Measurements from ENCODE around the gene MTMR12. TPM values are rescaled to one million over a fixed set of nuclear protein-coding genes. Genes with fewer than 3 reads are reported as not detected.
"Not testable (repeated sequence)": the region's sequence is repeated elsewhere in the genome, so short reads cannot be mapped to it uniquely, and the experiment has no call there.

The MTMR12 gene
- total and polyA plus RNA-seq, 5 donors from 2014 or later, result 12.9 to 27.7 (median 20.5) TPM

DNA sequence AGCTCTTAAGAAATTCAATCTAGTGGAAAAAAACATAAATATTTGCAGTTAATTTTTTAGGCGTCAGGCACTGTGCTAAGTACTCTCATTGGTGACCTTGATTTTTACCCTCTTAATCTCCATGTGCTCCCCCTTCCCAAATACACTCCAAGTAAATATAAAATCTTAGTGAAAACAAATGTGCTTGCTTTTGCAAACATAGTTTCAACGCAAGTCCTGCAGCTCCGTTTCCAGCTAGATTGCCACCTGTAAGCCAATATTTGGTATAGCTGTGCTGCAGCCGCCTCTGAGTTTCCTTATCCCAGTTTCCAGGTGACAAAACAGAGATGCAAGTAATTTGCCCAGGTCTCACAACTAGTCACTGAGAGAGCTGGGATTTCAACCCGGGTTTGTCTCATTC, 1.9 kb upstream of the MTMR12 start:
- Histone ChIP-seq H3K27me3 (ENCODE audit: control insufficient read depth, insufficient read depth, low read length) (no peaks in the 10 kb centered on the region), H3K36me3 (ENCODE audit: control insufficient read depth, insufficient read depth, low read length) (no peaks in the 10 kb centered on the region), H3K27ac (ENCODE audit: insufficient read depth, low read length, poor library complexity, severe bottlenecking) (no peak overlapping the region), H3K9me3 (ENCODE audit: control insufficient read depth in 2 of 2, low read length in 2 of 2) (no peaks in the 10 kb centered on the region), H3K4me3 (ENCODE audit: low read depth, low read length) (no peak overlapping the region), H3K4me1 (ENCODE audit: control insufficient read depth, insufficient read depth, low read length, poor library complexity, severe bottlenecking) (peaks cover 23% of the 10 kb centered on the region)
- Mint-ChIP-seq H3K9me3 (no peaks in the 10 kb centered on the region), H3K4me1 (peaks cover 15 to 32% (median 24%) of the 10 kb centered on the region in 4 donors), H3K36me3 (no peaks in the 10 kb centered on the region), H3K27me3 (no peaks in the 10 kb centered on the region), H3K4me3 (peak overlapping the region; percentile 71 to 92 (median 86)), H3K27ac (peak overlapping the region in 2 of 3 donors; percentile 36 to 97)
- ATAC-seq (ENCODE audit: low read depth in 2 of 2) (no peak), DNase-seq (no peak)

DNA sequence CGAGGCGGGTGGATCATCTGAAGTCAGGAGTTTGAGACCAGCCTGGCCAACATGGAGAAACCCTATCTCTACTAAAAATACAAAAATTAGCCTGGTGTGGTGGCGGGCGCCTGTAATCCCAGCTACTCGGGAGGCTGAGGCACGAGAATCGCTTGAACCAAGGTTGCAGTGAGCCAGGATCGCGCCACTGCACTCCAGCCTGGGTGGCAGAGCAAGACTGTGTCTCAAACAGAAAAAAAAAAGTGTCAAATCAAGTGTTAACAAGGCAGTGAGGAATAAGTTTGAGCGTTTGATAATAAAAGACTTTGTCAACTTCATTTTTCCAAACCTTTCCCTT, 1.4 kb upstream of the MTMR12 start:
- not testable (repeated sequence) for H3K27ac ChIP-seq (ENCODE audit: insufficient read depth, low read length, poor library complexity, severe bottlenecking); H3K36me3 Mint-ChIP-seq; DNase-seq; H3K9me3 Mint-ChIP-seq; H3K27me3 ChIP-seq (ENCODE audit: control insufficient read depth, insufficient read depth, low read length); ATAC-seq (ENCODE audit: low read depth in 2 of 2); H3K36me3 ChIP-seq (ENCODE audit: control insufficient read depth, insufficient read depth, low read length); H3K9me3 ChIP-seq (ENCODE audit: control insufficient read depth in 2 of 2, low read length in 2 of 2); H3K27me3 Mint-ChIP-seq; H3K4me3 ChIP-seq (ENCODE audit: low read depth, low read length)
- peaks cover 19 to 37% (median 29%) of the 10 kb centered on the region in 4 donors for H3K4me1 Mint-ChIP-seq
- H3K4me1 ChIP-seq (ENCODE audit: control insufficient read depth, insufficient read depth, low read length, poor library complexity, severe bottlenecking), result peaks cover 25% of the 10 kb centered on the region
- H3K27ac Mint-ChIP-seq, result peak overlapping the region; percentile 36 to 97 (median 71)
- H3K4me3 Mint-ChIP-seq, result peak overlapping the region; percentile 71 to 92 (median 86)

DNA sequence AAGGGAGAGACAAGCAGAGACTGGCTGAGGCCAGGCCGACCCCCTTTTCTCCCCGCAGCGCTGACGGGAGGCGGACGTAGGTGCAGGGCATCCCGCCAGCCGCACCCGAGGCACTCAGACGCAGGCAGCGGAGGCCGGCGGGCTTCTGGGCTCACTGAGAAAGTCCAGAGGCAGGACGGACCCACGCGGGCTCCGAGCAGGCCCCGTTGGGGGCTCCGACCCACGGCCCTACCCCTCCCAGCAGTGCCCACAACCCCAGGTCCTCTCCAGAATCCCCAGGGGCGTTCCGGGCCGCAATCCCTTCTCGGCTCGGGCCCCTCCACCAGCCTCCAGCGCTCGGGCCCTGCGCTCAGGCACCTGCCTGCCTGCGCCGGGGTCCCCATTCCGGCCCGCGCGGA, 543 bp downstream of the MTMR12 start:
- Histone ChIP-seq H3K36me3 (ENCODE audit: control insufficient read depth, insufficient read depth, low read length) (peaks cover 2% of the 10 kb centered on the region), H3K4me3 (ENCODE audit: low read depth, low read length) (peak overlapping the region; percentile 82), H3K27ac (ENCODE audit: insufficient read depth, low read length, poor library complexity, severe bottlenecking) (peak overlapping the region; percentile 82), H3K27me3 (ENCODE audit: control insufficient read depth, insufficient read depth, low read length) (no peaks in the 10 kb centered on the region), H3K9me3 (ENCODE audit: control insufficient read depth in 2 of 2, low read length in 2 of 2) (no peaks in the 10 kb centered on the region), H3K4me1 (ENCODE audit: control insufficient read depth, insufficient read depth, low read length, poor library complexity, severe bottlenecking) (peaks cover 25% of the 10 kb centered on the region)
- Mint-ChIP-seq H3K4me3 (peak overlapping the region; percentile 92 to 97 (median 94)), H3K36me3 (peaks cover 14% of the 10 kb centered on the region), H3K4me1 (peaks cover 27 to 52% (median 42%) of the 10 kb centered on the region in 4 donors), H3K27me3 (no peaks in the 10 kb centered on the region), H3K27ac (peak overlapping the region in 2 of 3 donors; percentile 92 to 96), H3K9me3 (no peaks in the 10 kb centered on the region)
- ATAC-seq (ENCODE audit: low read depth in 2 of 2), result peak in 1 of 2 donors; percentile 1
- DNase-seq, result peak in 2 of 3 donors; percentile 45 to 70

DNA sequence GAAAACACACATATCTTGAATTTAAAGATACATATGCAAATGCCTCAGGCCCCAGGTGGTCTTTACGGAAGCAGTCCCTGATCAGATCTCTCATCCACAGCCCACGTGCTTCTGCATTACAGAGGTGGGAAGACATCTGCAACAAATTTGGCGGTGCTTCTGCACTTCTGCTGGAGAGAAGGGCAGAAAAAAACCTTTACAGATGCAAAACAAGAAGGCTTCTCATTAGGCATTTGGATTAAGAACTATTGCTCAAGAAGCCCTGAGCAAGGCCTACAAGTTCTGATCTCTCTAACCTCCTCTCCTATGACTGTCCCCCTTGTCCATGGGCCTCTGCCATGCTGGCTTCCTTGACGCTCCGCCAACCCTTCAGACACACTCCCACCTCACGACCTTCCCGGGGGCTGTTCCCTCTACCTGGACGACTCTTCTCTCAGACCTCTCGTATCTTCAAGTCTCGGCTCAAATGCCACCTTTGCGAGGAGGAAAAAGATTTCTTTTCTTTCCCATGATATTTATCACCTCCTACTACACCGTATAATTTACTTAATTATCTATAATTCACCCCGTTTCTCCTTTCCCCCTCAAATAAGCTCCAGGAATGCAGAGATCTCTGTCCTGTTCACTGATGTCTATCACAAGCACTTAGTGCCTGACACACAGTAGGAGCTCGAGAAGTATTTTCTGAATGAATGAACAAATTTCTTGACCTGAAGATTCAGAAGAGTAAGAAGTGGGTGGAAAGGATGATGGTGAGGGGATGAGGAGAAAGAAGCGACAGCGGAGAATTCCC, 1.1 kb downstream of the MTMR12 start:
- Histone ChIP-seq H3K36me3 (ENCODE audit: control insufficient read depth, insufficient read depth, low read length) (peaks cover 2% of the 10 kb centered on the region), H3K27ac (ENCODE audit: insufficient read depth, low read length, poor library complexity, severe bottlenecking) (peak overlapping the region; percentile 82), H3K4me3 (ENCODE audit: low read depth, low read length) (peak overlapping the region; percentile 82), H3K9me3 (ENCODE audit: control insufficient read depth in 2 of 2, low read length in 2 of 2) (no peaks in the 10 kb centered on the region), H3K27me3 (ENCODE audit: control insufficient read depth, insufficient read depth, low read length) (no peaks in the 10 kb centered on the region), H3K4me1 (ENCODE audit: control insufficient read depth, insufficient read depth, low read length, poor library complexity, severe bottlenecking) (peaks cover 25% of the 10 kb centered on the region)
- Mint-ChIP-seq H3K4me3 (peak overlapping the region; percentile 92 to 97 (median 94)), H3K27me3 (no peaks in the 10 kb centered on the region), H3K4me1 (peaks cover 27 to 58% (median 45%) of the 10 kb centered on the region in 4 donors), H3K36me3 (peaks cover 15% of the 10 kb centered on the region), H3K27ac (peak overlapping the region; percentile 60 to 96 (median 92)), H3K9me3 (no peaks in the 10 kb centered on the region)
- DNase-seq, result peak in 1 of 3 donors; percentile 4
- no peak for ATAC-seq (ENCODE audit: low read depth in 2 of 2)

DNA sequence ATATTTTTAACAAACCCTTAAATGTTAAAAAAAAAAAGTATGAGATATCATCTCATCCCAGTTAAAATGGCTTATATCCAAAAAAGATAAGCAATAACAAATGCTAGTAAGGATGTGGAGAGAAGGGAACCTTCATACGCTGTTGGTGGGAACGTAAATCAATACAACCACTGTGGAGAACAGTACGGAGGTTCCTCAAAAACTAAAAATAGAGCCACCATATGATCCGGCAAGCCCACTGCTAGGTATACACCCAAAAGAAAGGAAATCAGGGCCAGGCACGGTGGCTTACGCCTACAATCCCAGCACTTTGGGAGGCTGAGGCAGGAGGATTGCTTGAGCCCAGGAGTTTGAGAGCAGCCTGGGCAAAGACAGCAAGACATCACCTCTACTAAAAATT, 3.0 kb downstream of the MTMR12 start:
- no peaks in the 10 kb centered on the region for H3K9me3 ChIP-seq (ENCODE audit: control insufficient read depth in 2 of 2, low read length in 2 of 2)
- H3K4me1 ChIP-seq (ENCODE audit: control insufficient read depth, insufficient read depth, low read length, poor library complexity, severe bottlenecking), result peaks cover 25% of the 10 kb centered on the region
- DNase-seq (no peak), ATAC-seq (ENCODE audit: low read depth in 2 of 2) (no peak)
- peaks cover 2% of the 10 kb centered on the region for H3K36me3 ChIP-seq (ENCODE audit: control insufficient read depth, insufficient read depth, low read length)
- Mint-ChIP-seq H3K36me3 (peaks cover 19% of the 10 kb centered on the region), H3K9me3 (no peaks in the 10 kb centered on the region), H3K27ac (no peak overlapping the region), H3K27me3 (no peaks in the 10 kb centered on the region), H3K4me3 (peak overlapping the region; percentile 60 to 83 (median 72)), H3K4me1 (peaks cover 24 to 72% (median 53%) of the 10 kb centered on the region in 4 donors)
- no peaks in the 10 kb centered on the region for H3K27me3 ChIP-seq (ENCODE audit: control insufficient read depth, insufficient read depth, low read length)
- no peak overlapping the region for H3K27ac ChIP-seq (ENCODE audit: insufficient read depth, low read length, poor library complexity, severe bottlenecking)
- no peak overlapping the region for H3K4me3 ChIP-seq (ENCODE audit: low read depth, low read length)

DNA sequence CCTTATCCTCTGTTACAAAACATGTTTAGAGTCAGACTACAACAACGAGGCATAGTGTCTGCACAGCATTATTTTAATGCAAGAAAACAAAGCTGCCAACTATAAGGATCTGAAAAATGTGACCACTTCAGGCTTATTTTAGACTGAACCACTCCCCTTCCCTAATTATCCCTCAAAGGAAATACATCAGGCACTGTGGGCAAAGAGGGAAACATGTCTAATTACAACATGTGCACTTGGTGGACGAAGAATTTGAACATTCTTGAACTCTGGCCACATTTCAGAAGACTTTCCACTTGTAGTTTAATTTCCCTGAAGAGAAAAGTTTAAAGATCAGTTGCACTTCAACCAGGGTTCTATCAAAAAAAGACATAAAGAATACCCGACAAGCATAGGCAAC, 3.8 kb downstream of the MTMR12 start:
- Histone ChIP-seq H3K4me1 (ENCODE audit: control insufficient read depth, insufficient read depth, low read length, poor library complexity, severe bottlenecking) (peaks cover 25% of the 10 kb centered on the region), H3K4me3 (ENCODE audit: low read depth, low read length) (no peak overlapping the region), H3K36me3 (ENCODE audit: control insufficient read depth, insufficient read depth, low read length) (peaks cover 2% of the 10 kb centered on the region), H3K27me3 (ENCODE audit: control insufficient read depth, insufficient read depth, low read length) (no peaks in the 10 kb centered on the region), H3K9me3 (ENCODE audit: control insufficient read depth in 2 of 2, low read length in 2 of 2) (no peaks in the 10 kb centered on the region), H3K27ac (ENCODE audit: insufficient read depth, low read length, poor library complexity, severe bottlenecking) (no peak overlapping the region)
- peak overlapping the region in 2 of 4 donors; percentile 71 to 83 for H3K4me3 Mint-ChIP-seq
- no peak for ATAC-seq (ENCODE audit: low read depth in 2 of 2)
- peaks cover 28 to 79% (median 56%) of the 10 kb centered on the region in 4 donors for H3K4me1 Mint-ChIP-seq
- no peak overlapping the region for H3K27ac Mint-ChIP-seq
- peaks cover 22% of the 10 kb centered on the region for H3K36me3 Mint-ChIP-seq
- DNase-seq, result no peak
- no peaks in the 10 kb centered on the region for H3K27me3 Mint-ChIP-seq
- no peaks in the 10 kb centered on the region for H3K9me3 Mint-ChIP-seq

DNA sequence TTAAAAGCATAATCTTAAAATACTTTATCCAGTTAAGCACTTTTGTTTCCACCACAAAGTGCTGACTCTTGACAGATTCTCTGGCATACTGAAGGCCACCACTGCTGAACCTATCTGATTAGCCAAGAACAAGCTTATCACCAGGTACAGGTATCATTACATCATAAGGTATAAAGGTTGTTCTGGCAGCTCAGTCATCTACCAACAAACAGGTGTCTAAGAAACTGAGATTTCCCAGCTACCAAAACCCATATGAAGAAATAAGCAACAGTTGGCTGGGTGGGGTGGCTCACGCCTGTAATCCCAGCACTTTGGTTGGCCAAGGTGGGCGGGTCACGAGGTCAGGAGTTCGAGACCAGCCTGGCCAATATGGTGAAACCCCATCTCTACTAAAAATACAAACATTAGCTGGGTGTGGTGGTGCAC, 5.0 kb downstream of the MTMR12 start:
- no peaks in the 10 kb centered on the region for H3K9me3 Mint-ChIP-seq
- peaks cover 22% of the 10 kb centered on the region for H3K36me3 Mint-ChIP-seq
- Histone ChIP-seq H3K36me3 (ENCODE audit: control insufficient read depth, insufficient read depth, low read length) (peaks cover 2% of the 10 kb centered on the region), H3K4me3 (ENCODE audit: low read depth, low read length) (no peak overlapping the region), H3K27ac (ENCODE audit: insufficient read depth, low read length, poor library complexity, severe bottlenecking) (no peak overlapping the region), H3K9me3 (ENCODE audit: control insufficient read depth in 2 of 2, low read length in 2 of 2) (no peaks in the 10 kb centered on the region), H3K27me3 (ENCODE audit: control insufficient read depth, insufficient read depth, low read length) (no peaks in the 10 kb centered on the region), H3K4me1 (ENCODE audit: control insufficient read depth, insufficient read depth, low read length, poor library complexity, severe bottlenecking) (peaks cover 25% of the 10 kb centered on the region)
- H3K4me1 Mint-ChIP-seq, result peaks cover 37 to 86% (median 63%) of the 10 kb centered on the region in 4 donors
- ATAC-seq (ENCODE audit: low read depth in 2 of 2) (no peak), DNase-seq (no peak)
- H3K4me3 Mint-ChIP-seq, result peak overlapping the region in 1 of 4 donors; percentile 34
- H3K27ac Mint-ChIP-seq, result no peak overlapping the region
- H3K27me3 Mint-ChIP-seq, result no peaks in the 10 kb centered on the region

DNA sequence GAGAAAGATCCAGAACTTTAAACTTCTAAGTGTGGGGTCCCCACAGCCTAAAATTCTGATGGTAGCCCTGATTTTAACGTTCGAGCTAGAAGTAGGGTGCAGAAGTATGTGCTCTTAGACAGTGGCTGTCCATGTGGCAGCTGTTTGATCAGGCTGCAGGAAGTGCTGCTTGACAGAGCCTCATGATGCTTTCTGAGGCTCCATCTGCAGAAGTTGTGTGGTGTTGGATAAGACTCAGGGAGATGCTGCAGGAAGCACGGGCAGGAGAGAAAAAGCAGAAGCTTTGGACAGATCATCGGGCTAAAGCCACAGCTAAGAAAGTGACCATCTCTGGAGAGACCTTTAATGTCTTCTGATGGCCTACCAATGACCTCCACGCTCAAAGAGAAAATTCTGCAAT, 8.1 kb downstream of the MTMR12 start:
- Histone ChIP-seq H3K4me1 (ENCODE audit: control insufficient read depth, insufficient read depth, low read length, poor library complexity, severe bottlenecking) (peaks cover 2% of the 10 kb centered on the region), H3K9me3 (ENCODE audit: control insufficient read depth in 2 of 2, low read length in 2 of 2) (no peaks in the 10 kb centered on the region), H3K4me3 (ENCODE audit: low read depth, low read length) (no peak overlapping the region), H3K36me3 (ENCODE audit: control insufficient read depth, insufficient read depth, low read length) (peaks cover 6% of the 10 kb centered on the region), H3K27me3 (ENCODE audit: control insufficient read depth, insufficient read depth, low read length) (no peaks in the 10 kb centered on the region), H3K27ac (ENCODE audit: insufficient read depth, low read length, poor library complexity, severe bottlenecking) (no peak overlapping the region)
- Mint-ChIP-seq H3K4me3 (peak overlapping the region in 1 of 4 donors; percentile 61), H3K36me3 (peaks cover 37% of the 10 kb centered on the region), H3K27ac (peak overlapping the region in 1 of 3 donors; percentile 30), H3K9me3 (no peaks in the 10 kb centered on the region), H3K27me3 (no peaks in the 10 kb centered on the region), H3K4me1 (peaks cover 30 to 90% (median 66%) of the 10 kb centered on the region in 4 donors)
- DNase-seq (no peak), ATAC-seq (ENCODE audit: low read depth in 2 of 2) (peak in 1 of 2 donors; percentile 48)
